Left ventricle myocardium inferior (tissue), 1 donor: ENCODE measurements around the gene TSHZ2. TPM values are rescaled to one million over a fixed set of nuclear protein-coding genes. Genes with fewer than 3 reads are reported as not detected.

Experiments used
- DNase-seq: peaks from one replicate; pipeline ENCODE4 v3.0.0-alpha.2; 2020
- H3K27ac ChIP-seq: fragments of 200-600 bp; replicated peaks from 2 replicates; pipeline ENCODE4 v1.8.0; 2021
- H3K27me3 ChIP-seq: fragments of 200-600 bp; 2 replicates; pipeline ENCODE4 v1.8.0; 2021; ENCODE audit warnings: low read depth
- H3K36me3 ChIP-seq: fragments of 200-600 bp; 2 replicates; pipeline ENCODE4 v1.8.0; 2021
- H3K4me1 ChIP-seq: fragments of 200-600 bp; 2 replicates; pipeline ENCODE4 v1.8.0; 2021
- H3K4me3 ChIP-seq: fragments of 200-600 bp; 2 replicates; pipeline ENCODE4 v1.8.0; 2021; ENCODE audit warnings: mild to moderate bottlenecking, moderate library complexity
- H3K9me3 ChIP-seq: fragments of 200-600 bp; replicated peaks from 2 replicates; pipeline ENCODE4 v1.8.0; 2021
- CTCF ChIP-seq: fragments of 200-600 bp; IDR thresholded peaks from 2 replicates; pipeline ENCODE4 v1.8.0; 2021; ENCODE audit warnings: antibody characterized with exemption, mild to moderate bottlenecking, borderline replicate concordance
- intact Hi-C: fragments of 100-400 bp; cut with micrococcal nuclease; formaldehyde crosslinking; loops from one replicate; pipeline ENCODE4 v1.11.0; 2022
- total RNA-seq: library from RNA; stranded (reverse); fragmentation: NEBNext Ultra II Directional; extraction: Animal tissue kit (Norgen Biotek cat#: 25700); gene quantifications from one replicate; pipeline ENCODE4 v1.2.1, GENCODE V29; 2021
- donor health status: DM: no; HTN: yes; CAD: no; lungs with severe emphysema.

Gene TSHZ2
- total RNA-seq, 1 donor from 2014 or later, result 3.1 TPM

DNA sequence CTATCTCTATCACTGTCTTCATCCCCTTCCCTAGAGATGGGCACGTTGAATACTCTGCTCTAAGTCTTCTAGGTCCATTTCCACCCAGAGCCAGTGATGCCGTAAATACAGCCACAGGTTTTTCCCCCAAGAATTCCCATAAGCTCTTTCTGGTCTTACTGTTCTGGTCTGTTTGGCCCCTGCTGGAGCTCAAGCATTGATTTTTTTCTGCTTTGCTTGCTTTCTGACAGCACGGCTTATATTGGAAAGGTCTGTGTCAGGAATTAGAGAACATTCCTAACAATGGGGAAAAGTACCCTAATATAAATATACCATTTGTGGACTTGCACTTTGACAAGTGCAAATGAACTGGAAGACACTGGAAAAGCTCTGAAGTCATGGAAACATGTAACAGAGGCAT is 302.6 kb downstream of the TSHZ2 start:
- Histone ChIP-seq H3K4me3 (no peak overlapping the region), H3K27me3 (no peaks in the 10 kb centered on the region), H3K27ac (no peak overlapping the region), H3K36me3 (no peaks in the 10 kb centered on the region), H3K4me1 (peaks cover 7% of the 10 kb centered on the region), H3K9me3 (no peaks in the 10 kb centered on the region)
- intact Hi-C loops, result no loop called here
- no peak for DNase-seq
- no peak for TF ChIP-seq CTCF

GRCh38 chr20:53276143-53276542 is 304.0 kb downstream of the TSHZ2 start:
- Histone ChIP-seq H3K4me3 (no peak overlapping the region), H3K36me3 (no peaks in the 10 kb centered on the region), H3K9me3 (no peaks in the 10 kb centered on the region), H3K27ac (no peak overlapping the region), H3K4me1 (peaks cover 7% of the 10 kb centered on the region), H3K27me3 (no peaks in the 10 kb centered on the region)
- peak; percentile 31 for DNase-seq
- intact Hi-C loops, result no loop called here
- no peak for TF ChIP-seq CTCF

DNA sequence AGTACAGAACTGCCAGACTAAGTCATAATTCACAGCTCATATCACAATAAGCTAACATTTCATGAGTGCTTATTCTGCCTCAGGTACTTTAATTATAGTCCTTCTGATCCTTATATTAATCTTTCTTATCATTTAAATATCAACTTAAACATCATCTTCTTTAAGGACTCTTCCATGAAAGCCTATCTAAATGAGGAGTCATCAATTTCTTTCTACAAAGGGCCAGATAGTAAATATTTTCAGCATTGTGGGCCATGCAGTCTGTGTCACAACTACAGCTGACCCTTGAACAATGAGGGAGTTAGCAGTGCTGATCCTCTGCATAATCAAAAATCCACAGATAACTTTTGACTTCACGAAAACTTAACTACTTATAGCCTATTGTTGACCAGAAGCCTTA is 306.4 kb downstream of the TSHZ2 start:
- intact Hi-C loops, result no loop called here
- Histone ChIP-seq H3K4me1 (peaks cover 7% of the 10 kb centered on the region), H3K36me3 (no peaks in the 10 kb centered on the region), H3K27ac (no peak overlapping the region), H3K27me3 (no peaks in the 10 kb centered on the region), H3K9me3 (no peaks in the 10 kb centered on the region), H3K4me3 (no peak overlapping the region)
- TF ChIP-seq CTCF, result no peak
- no peak for DNase-seq

DNA sequence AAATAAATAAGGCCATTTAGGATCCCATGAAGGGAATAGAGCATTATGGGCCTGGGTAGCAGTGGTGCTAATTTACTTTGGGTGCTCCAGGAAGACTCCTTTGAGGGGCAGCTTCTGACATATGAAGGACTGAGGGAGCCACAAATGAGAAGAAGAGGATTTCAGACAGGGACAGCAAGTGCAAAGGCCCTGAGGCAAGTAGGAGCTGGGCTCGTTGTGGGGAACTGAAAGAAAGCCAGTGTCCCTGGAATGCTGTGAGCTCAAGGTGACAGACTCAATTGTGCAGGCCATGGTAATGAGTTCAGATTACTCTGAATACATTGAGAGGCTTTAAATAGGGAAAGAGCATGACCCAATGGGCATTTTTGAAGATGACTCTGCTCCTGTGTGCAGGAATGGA is 307.6 kb downstream of the TSHZ2 start:
- TF ChIP-seq CTCF, result no peak
- intact Hi-C loops, result no loop called here
- no peaks in the 10 kb centered on the region for H3K9me3 ChIP-seq
- H3K27me3 ChIP-seq, result no peaks in the 10 kb centered on the region
- H3K4me3 ChIP-seq, result no peak overlapping the region
- no peak for DNase-seq
- H3K4me1 ChIP-seq, result peaks cover 7% of the 10 kb centered on the region
- no peak overlapping the region for H3K27ac ChIP-seq
- no peaks in the 10 kb centered on the region for H3K36me3 ChIP-seq

DNA sequence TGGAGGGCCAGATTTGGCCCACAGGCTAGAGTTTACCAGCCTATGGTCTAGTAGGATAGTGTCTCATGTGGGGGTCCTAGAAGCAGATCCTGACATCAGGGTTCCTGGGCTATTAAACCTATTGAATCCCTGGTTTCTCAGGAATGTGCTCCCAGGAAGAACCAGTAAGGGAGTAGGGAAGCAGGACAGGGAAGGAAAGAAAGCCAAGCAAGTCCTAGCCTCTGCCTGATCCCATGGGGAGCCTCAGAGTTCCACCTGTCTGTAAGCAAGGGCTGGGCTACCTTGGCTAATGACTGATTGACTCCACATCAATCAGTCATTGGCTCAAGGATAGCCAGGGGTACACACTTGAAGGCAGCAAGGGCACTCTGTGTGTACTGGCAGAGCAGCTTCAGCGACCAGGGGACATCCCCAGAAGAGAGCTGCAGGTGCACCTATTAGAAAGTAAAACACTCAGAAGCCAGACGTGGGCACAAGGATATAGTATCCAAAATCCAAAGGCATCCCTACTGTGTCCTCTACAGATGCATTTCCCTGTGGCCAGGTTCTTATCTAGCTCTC is 309.5 kb downstream of the TSHZ2 start:
- Histone ChIP-seq H3K4me1 (no peaks in the 10 kb centered on the region), H3K9me3 (no peaks in the 10 kb centered on the region), H3K4me3 (no peak overlapping the region), H3K27ac (no peak overlapping the region), H3K36me3 (no peaks in the 10 kb centered on the region), H3K27me3 (no peaks in the 10 kb centered on the region)
- intact Hi-C loops, result no loop called here
- DNase-seq, result no peak
- TF ChIP-seq CTCF, result no peak
